ENCODE measurements around the gene TRHDE.

DNA sequence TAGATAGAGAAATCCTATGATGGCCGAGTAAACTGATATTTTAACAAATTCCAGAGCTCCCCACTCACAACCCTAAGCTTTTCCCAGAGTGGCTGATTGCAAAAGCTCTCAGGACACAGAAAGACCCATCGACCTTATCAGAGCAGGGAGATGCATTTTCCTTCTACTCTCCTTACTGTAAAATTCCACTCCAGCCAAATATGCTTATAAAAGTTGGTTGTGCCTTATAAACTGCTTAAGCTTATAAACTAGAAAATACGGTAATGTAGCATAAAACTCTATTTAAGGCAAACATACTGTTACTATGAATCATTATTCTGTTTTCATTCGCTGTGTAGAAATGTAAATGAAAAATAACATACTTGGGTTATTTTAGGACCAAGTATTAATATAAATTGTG is 41.6 kb upstream of the TRHDE start:
- TF ChIP-seq, protein P1, sequence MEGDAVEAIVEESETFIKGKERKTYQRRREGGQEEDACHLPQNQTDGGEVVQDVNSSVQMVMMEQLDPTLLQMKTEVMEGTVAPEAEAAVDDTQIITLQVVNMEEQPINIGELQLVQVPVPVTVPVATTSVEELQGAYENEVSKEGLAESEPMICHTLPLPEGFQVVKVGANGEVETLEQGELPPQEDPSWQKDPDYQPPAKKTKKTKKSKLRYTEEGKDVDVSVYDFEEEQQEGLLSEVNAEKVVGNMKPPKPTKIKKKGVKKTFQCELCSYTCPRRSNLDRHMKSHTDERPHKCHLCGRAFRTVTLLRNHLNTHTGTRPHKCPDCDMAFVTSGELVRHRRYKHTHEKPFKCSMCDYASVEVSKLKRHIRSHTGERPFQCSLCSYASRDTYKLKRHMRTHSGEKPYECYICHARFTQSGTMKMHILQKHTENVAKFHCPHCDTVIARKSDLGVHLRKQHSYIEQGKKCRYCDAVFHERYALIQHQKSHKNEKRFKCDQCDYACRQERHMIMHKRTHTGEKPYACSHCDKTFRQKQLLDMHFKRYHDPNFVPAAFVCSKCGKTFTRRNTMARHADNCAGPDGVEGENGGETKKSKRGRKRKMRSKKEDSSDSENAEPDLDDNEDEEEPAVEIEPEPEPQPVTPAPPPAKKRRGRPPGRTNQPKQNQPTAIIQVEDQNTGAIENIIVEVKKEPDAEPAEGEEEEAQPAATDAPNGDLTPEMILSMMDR (IDR thresholded peaks at IDR 0.05): no peak
- TF ChIP-seq POLR2AphosphoS5 (IDR thresholded peaks at IDR 0.05; ENCODE audit: insufficient read depth in 1 of 2, low read depth in 1 of 2) (no peak), POLR2A (IDR thresholded peaks at IDR 0.05) (no peak)

All from vagina (tissue), 2 donors.